Measurements from ENCODE around the gene SEC16A.

The SEC16A gene, protein sequence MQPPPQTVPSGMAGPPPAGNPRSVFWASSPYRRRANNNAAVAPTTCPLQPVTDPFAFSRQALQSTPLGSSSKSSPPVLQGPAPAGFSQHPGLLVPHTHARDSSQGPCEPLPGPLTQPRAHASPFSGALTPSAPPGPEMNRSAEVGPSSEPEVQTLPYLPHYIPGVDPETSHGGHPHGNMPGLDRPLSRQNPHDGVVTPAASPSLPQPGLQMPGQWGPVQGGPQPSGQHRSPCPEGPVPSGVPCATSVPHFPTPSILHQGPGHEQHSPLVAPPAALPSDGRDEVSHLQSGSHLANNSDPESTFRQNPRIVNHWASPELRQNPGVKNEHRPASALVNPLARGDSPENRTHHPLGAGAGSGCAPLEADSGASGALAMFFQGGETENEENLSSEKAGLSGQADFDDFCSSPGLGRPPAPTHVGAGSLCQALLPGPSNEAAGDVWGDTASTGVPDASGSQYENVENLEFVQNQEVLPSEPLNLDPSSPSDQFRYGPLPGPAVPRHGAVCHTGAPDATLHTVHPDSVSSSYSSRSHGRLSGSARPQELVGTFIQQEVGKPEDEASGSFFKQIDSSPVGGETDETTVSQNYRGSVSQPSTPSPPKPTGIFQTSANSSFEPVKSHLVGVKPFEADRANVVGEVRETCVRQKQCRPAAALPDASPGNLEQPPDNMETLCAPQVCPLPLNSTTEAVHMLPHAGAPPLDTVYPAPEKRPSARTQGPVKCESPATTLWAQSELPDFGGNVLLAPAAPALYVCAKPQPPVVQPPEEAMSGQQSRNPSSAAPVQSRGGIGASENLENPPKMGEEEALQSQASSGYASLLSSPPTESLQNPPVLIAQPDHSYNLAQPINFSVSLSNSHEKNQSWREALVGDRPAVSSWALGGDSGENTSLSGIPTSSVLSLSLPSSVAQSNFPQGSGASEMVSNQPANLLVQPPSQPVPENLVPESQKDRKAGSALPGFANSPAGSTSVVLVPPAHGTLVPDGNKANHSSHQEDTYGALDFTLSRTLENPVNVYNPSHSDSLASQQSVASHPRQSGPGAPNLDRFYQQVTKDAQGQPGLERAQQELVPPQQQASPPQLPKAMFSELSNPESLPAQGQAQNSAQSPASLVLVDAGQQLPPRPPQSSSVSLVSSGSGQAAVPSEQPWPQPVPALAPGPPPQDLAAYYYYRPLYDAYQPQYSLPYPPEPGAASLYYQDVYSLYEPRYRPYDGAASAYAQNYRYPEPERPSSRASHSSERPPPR (N-terminal part only)

DNA sequence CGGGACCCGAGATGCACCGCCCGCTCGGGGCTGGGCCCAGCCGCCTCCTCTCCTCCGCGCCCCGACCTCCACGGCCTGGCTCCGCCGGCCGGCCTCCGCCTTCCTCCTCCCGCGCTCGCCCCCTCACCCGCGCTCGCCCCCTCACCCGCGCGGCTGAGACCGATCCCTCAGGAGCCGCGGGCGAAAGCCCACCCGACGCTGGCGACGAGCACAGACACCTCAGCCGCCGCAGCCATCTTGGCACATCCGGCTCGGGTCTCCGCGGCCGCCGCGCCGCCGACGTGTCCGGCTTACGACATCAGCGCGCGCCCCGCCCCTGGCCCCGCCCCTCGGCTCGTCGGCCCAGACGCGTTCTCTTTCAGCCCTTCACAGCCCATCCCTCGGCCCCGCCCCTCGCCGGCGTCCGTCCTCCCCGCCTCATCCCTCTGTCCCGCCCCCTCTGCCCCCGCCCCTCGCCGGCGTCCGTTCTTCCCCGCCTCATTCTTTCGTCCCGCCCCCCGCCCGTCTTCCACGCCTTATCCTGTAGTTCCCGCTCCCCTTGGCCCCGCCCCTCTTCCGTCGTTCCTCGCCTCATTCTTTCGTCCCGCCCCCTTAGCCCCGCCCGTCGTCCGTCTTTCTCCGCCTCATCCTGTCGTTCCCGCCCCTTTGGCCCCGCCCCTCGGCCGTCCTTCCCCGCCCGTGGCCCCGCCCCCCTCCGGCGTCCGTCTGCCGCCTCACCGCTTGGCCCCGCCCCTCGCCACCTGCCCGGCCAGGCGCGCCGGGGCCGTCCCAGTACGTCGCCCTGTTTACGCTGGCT is at the start of gene SEC16A:
TSS of gene SEC16A (minus strand) at position 248 of the 796 bp plus-strand sequence. CDS start 5,425 bp downstream, outside the sequence.
- peaks cover 2 to 3% of the 10 kb centered on the region in 2 donors for H3K36me3 ChIP-seq (ENCODE audit: control insufficient read depth in 1 of 2, insufficient read depth in 2 of 2, low read length in 2 of 2)
- peak within 1 kb of the TSS; percentile 68 to 93 for H3K4me3 ChIP-seq (ENCODE audit: low read depth in 1 of 2, low read length in 2 of 2)
- no peaks in the 10 kb centered on the region for H3K9me3 ChIP-seq (ENCODE audit: control insufficient read depth in 1 of 2, low read length in 2 of 2)
- peak within 1 kb of the TSS; percentile 100 for H3K27ac ChIP-seq (ENCODE audit: low read depth, low read length)
- peaks cover 20 to 26% of the 10 kb centered on the region in 2 donors for H3K4me1 ChIP-seq (ENCODE audit: control insufficient read depth in 1 of 2, insufficient read depth in 2 of 2, low read length in 2 of 2)
- H3K27me3 ChIP-seq (ENCODE audit: control insufficient read depth in 1 of 2, insufficient read depth in 2 of 2, low read length in 2 of 2) = no peaks in the 10 kb centered on the region
- H3K9ac ChIP-seq (ENCODE audit: low read depth in 1 of 2, low read length in 2 of 2) = peak within 1 kb of the TSS; percentile 87 to 93

DNA sequence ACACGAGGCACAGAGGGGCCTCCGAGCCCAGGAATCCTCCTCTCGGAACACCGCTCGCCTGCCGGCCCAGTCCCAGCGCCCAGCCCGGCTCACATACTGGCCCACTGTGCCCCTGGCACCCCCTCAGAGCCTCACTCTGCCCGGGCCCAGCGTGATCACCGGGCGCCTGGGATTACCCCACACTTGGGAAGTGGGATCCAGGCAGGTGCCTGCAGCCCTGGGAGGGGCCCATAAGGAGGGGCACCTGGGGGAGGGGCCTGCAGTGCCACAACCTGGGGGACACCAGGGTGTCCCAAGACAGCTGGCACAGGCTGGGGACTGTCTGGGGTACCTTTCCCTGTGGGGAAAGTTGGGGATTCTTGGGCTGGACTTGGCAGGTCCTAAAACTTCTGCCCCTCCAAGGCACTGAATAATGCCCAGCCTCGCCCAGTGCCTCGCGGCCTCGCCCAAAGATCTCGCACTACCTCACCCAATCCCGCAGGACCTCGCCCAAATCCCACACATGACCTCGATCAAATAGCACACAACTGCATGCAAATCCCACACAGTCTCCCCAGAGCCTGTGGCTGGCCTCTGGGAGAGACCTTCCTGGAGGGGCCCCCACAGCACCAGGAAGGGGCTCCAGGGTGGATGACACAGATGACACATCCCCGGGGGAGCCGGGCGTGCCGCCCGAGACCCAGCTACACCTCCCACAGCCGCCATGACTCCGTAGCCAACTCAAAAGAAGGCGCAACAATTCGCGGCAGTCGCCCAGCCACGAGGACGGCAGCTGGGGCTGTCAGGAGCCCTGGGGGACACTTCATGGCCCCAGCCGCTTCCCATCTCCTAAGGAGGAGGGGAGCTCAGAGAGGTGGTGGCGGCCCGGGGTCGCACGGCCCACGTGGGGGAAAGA is 49.3 kb upstream of the SEC16A start:
- Histone ChIP-seq H3K4me3 (ENCODE audit: low read depth in 1 of 2, low read length in 2 of 2) (peak overlapping the region; percentile 15 to 40), H3K27ac (ENCODE audit: low read depth, low read length) (no peak overlapping the region), H3K4me1 (ENCODE audit: control insufficient read depth in 1 of 2, insufficient read depth in 2 of 2, low read length in 2 of 2) (peaks cover 61 to 84% of the 10 kb centered on the region in 2 donors), H3K36me3 (ENCODE audit: control insufficient read depth in 1 of 2, insufficient read depth in 2 of 2, low read length in 2 of 2) (peaks cover 0 to 12% of the 10 kb centered on the region in 2 donors), H3K9ac (ENCODE audit: low read depth in 1 of 2, low read length in 2 of 2) (peak overlapping the region in 1 of 2 donors; percentile 12), H3K27me3 (ENCODE audit: control insufficient read depth in 1 of 2, insufficient read depth in 2 of 2, low read length in 2 of 2) (no peaks in the 10 kb centered on the region), H3K9me3 (ENCODE audit: control insufficient read depth in 1 of 2, low read length in 2 of 2) (no peaks in the 10 kb centered on the region)

DNA sequence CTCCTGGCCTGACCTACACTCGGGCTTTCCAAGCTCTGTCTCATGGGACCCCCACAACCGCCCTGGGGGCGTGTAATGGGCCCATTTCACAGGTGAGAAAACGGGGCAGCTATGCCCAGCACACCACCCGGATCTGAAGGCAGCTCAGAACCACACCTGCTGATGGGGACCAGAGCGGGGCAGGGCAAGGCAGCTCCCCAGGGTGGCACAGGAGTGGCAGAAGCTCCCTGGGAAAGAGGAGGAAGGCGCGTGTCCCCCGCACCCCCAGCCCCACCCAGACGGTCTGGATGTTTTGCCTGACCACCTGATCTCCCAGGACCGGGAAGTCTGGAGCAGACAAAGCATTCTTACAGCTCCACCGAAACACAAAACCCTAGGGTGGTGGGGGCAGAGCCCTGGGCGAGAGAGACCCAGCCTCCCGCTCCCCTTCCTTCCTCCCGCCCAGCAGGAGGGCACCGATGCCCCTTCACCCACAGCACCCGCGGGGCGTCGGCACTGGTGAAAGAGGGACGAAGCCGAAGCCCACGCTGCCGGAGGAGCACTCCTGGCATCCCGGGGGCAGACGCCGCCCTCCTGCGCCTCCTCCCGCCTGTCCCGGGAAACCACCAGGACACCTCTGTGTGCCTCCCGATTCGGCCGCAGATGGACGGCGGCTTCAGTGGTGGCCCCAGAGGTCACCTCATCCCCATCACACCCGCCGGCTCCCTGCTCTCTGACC is 48.5 kb upstream of the SEC16A start:
- Histone ChIP-seq H3K9ac (ENCODE audit: low read depth in 1 of 2, low read length in 2 of 2) (no peak overlapping the region), H3K27ac (ENCODE audit: low read depth, low read length) (no peak overlapping the region), H3K27me3 (ENCODE audit: control insufficient read depth in 1 of 2, insufficient read depth in 2 of 2, low read length in 2 of 2) (no peaks in the 10 kb centered on the region), H3K4me1 (ENCODE audit: control insufficient read depth in 1 of 2, insufficient read depth in 2 of 2, low read length in 2 of 2) (peaks cover 65 to 85% of the 10 kb centered on the region in 2 donors), H3K9me3 (ENCODE audit: control insufficient read depth in 1 of 2, low read length in 2 of 2) (no peaks in the 10 kb centered on the region), H3K36me3 (ENCODE audit: control insufficient read depth in 1 of 2, insufficient read depth in 2 of 2, low read length in 2 of 2) (peaks cover 0 to 5% of the 10 kb centered on the region in 2 donors), H3K4me3 (ENCODE audit: low read depth in 1 of 2, low read length in 2 of 2) (no peak overlapping the region)

DNA sequence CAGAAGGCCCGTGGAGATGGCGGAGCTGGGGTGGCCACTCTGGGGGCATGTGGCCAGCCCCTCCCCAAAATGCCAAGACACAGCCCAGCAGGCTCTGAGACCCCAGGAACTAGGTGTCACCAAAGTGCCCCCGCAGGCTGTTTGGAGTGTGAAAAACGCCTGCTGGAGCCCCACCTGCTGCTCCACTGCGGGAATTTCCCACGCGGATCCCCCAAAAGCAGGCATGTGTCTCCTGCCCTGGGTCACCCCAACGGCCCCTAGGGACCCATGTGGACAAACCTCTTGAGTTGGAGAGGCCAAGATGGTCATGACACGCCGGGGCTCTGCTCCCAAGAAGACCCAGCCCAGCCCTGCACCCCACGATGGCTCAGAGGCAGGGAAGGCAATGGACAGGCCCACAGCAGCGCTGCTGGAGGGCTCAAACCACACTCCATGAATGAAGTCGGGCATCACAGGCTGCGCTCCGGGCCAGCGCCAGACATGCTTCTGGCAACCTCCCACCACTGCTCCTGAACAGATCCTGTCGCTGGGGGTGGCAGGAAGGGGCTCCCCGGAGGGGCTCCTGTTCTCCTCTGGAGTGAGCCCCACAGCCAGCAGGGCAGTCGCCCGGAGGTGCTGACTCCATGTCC is 47.7 kb upstream of the SEC16A start:
- Histone ChIP-seq H3K4me1 (ENCODE audit: control insufficient read depth in 1 of 2, insufficient read depth in 2 of 2, low read length in 2 of 2) (peaks cover 69 to 88% of the 10 kb centered on the region in 2 donors), H3K9me3 (ENCODE audit: control insufficient read depth in 1 of 2, low read length in 2 of 2) (no peaks in the 10 kb centered on the region), H3K27me3 (ENCODE audit: control insufficient read depth in 1 of 2, insufficient read depth in 2 of 2, low read length in 2 of 2) (no peaks in the 10 kb centered on the region), H3K9ac (ENCODE audit: low read depth in 1 of 2, low read length in 2 of 2) (no peak overlapping the region), H3K4me3 (ENCODE audit: low read depth in 1 of 2, low read length in 2 of 2) (no peak overlapping the region), H3K36me3 (ENCODE audit: control insufficient read depth in 1 of 2, insufficient read depth in 2 of 2, low read length in 2 of 2) (peaks cover 0 to 4% of the 10 kb centered on the region in 2 donors), H3K27ac (ENCODE audit: low read depth, low read length) (no peak overlapping the region)

DNA sequence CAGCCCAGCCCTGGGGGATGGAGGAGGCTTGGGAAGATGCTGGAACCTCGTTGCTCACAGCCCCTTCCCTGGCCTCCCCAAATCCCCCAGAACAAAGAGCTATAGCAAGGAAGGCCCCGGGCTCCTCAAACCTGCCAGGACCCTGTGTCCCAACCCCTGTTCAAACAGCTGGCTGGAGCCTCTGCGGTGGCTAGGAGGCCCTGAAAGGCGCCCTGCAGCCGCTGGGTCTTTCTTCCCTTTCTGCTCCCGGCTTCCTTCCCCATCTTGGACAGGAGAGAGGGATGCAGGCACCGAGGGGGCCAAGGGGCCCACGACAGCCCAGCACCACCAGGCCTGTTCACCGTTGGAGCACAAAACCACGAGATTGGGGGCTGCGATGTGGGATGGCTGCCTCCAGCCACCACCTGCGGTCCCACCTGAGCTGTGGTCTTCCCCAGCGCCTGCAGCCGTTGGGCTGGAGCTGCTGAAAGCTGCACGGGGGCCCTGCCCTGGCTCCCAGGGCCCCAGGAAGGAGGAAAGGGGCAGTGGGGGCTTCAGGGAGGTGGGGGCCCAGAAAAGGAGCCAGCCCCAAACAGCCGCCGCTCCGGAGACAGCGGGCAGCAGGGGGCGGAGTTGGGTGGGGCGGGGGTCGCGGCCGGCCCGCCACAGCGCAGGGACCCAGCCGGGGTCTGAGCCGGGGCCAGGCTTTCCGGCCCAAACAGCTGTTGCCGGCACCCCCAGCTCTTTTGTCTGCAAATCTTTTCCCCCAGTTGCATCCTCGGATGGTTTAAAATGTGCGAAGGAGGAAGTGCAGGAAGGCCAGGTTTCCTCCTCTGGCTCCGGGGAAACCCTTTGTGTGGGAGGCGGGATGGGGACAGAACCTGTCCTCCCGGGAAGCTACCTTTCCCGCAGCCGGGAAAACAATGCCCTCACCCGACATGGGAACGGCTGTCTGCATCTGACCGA is 46.9 kb upstream of the SEC16A start:
- no peak overlapping the region for H3K4me3 ChIP-seq (ENCODE audit: low read depth in 1 of 2, low read length in 2 of 2)
- peaks cover 73 to 92% of the 10 kb centered on the region in 2 donors for H3K4me1 ChIP-seq (ENCODE audit: control insufficient read depth in 1 of 2, insufficient read depth in 2 of 2, low read length in 2 of 2)
- H3K36me3 ChIP-seq (ENCODE audit: control insufficient read depth in 1 of 2, insufficient read depth in 2 of 2, low read length in 2 of 2) = peaks cover 0 to 4% of the 10 kb centered on the region in 2 donors
- no peak overlapping the region for H3K27ac ChIP-seq (ENCODE audit: low read depth, low read length)
- H3K9ac ChIP-seq (ENCODE audit: low read depth in 1 of 2, low read length in 2 of 2) = no peak overlapping the region
- no peaks in the 10 kb centered on the region for H3K27me3 ChIP-seq (ENCODE audit: control insufficient read depth in 1 of 2, insufficient read depth in 2 of 2, low read length in 2 of 2)
- no peaks in the 10 kb centered on the region for H3K9me3 ChIP-seq (ENCODE audit: control insufficient read depth in 1 of 2, low read length in 2 of 2)

DNA sequence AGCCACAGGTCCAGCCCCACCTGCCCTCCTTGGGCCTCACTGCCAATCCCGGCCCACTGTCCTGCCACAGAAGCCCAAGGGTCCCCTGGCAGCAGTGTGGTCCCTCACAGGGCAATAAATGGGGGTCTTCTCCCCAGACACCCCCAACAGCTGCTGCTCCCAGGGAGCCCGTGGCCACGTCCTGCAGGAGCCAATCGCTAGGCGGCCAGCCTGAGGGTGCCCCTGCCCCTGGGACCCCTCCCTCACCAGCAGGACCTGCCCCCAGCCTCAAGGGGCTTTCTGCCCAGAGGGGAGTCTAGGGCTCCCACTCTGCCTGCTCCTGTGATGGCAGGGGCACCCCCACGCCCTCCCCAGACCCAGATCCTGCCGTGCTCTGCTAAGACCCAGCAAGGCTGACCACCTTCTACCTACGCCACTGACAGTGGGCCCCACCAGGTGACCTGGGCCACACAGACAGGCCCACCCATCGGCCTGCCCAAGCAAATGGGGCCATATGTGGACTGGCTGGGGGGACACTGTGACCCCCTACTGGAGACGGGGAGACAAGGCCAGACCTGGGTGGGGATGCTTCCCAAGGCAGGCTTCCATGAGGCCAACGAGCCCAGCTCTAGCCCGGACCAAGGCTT is 46.0 kb upstream of the SEC16A start:
- Histone ChIP-seq H3K4me3 (ENCODE audit: low read depth in 1 of 2, low read length in 2 of 2) (no peak overlapping the region), H3K27me3 (ENCODE audit: control insufficient read depth in 1 of 2, insufficient read depth in 2 of 2, low read length in 2 of 2) (no peaks in the 10 kb centered on the region), H3K9ac (ENCODE audit: low read depth in 1 of 2, low read length in 2 of 2) (no peak overlapping the region), H3K36me3 (ENCODE audit: control insufficient read depth in 1 of 2, insufficient read depth in 2 of 2, low read length in 2 of 2) (no peaks in the 10 kb centered on the region), H3K9me3 (ENCODE audit: control insufficient read depth in 1 of 2, low read length in 2 of 2) (no peaks in the 10 kb centered on the region), H3K27ac (ENCODE audit: low read depth, low read length) (no peak overlapping the region), H3K4me1 (ENCODE audit: control insufficient read depth in 1 of 2, insufficient read depth in 2 of 2, low read length in 2 of 2) (peaks cover 72 to 90% of the 10 kb centered on the region in 2 donors)

Measured in duodenal mucosa (tissue), 2 donors.